Mesodermal cell (in vitro differentiated cells): ENCODE data around the gene C9orf43.
A peak's percentile ranks its signal among the peaks of the same experiment; 100 is the strongest.
"Not testable (repeated sequence)": the region's sequence is repeated elsewhere in the genome, so short reads cannot be mapped to it uniquely, and the experiment has no call there.

ENCODE experiments used
- H3K27ac ChIP-seq: 2 replicates; pipeline ENCODE4 v1.7.0; 2013; ENCODE audit warnings: mild to moderate bottlenecking, low read depth, low read length, moderate library complexity; ENCODE audit not compliant: severe bottlenecking
- H3K36me3 ChIP-seq: 2 replicates; pipeline ENCODE4 v1.7.1; 2013; ENCODE audit warnings: mild to moderate bottlenecking, low read length, moderate library complexity; ENCODE audit not compliant: control insufficient read depth, insufficient read depth
- H3K4me1 ChIP-seq: one replicate; pipeline ENCODE4 v1.7.1; 2013; ENCODE audit warnings: mild to moderate bottlenecking, low read length; ENCODE audit not compliant: insufficient read depth, control insufficient read depth, poor library complexity, severe bottlenecking
- H3K4me3 ChIP-seq: 2 replicates; pipeline ENCODE4 v1.7.0; 2013; ENCODE audit warnings: low read length, control low read depth, mild to moderate bottlenecking; ENCODE audit not compliant: insufficient read depth, poor library complexity, severe bottlenecking; ENCODE audit errors: extremely low read depth
- H3K9me3 ChIP-seq: 2 replicates; pipeline ENCODE4 v1.7.1; 2013; ENCODE audit warnings: mild to moderate bottlenecking, low read length, moderate library complexity; ENCODE audit not compliant: control insufficient read depth
- WGBS, 2 experiments: methylation state at CpG; one replicate each; pipeline ENCODE4 v1.1.5; 2013; ENCODE audit warnings: missing lambda C conversion rate in 2 of 2; ENCODE audit not compliant: insufficient coverage in 2 of 2; 5-methylcytosine and 5-hydroxymethylcytosine counted together

Gene C9orf43

DNA sequence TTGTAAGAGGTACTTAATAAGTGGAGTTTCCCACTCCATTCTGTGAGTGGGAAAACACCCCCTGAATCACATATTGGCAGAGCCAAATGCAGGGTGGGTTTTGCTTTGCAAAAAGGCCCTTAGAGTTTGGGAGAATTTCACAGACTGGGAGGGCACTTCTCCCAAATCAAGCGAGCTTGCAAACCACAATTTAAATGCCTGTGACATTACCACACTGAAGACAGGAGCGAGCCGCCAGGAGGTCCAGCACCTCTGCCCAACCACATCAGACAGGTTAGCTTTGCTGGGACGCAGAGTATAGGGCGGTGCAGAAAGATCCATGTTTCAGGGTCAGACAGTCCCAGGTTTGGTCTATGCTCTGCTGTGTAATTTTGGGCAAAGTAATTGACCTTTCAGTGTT, 11.8 kb upstream of the C9orf43 start:
- Histone ChIP-seq H3K4me1 (peaks cover 41% of the 10 kb centered on the region), H3K9me3 (no peaks in the 10 kb centered on the region), H3K36me3 (peaks cover 6% of the 10 kb centered on the region), H3K4me3 (no peak overlapping the region), H3K27ac (peak overlapping the region; percentile 81)
- whole genome bisulfite sequencing, 2 experiments = 94 to 100% methylated on average over 4 to 5 of the region's 5 CpGs

DNA sequence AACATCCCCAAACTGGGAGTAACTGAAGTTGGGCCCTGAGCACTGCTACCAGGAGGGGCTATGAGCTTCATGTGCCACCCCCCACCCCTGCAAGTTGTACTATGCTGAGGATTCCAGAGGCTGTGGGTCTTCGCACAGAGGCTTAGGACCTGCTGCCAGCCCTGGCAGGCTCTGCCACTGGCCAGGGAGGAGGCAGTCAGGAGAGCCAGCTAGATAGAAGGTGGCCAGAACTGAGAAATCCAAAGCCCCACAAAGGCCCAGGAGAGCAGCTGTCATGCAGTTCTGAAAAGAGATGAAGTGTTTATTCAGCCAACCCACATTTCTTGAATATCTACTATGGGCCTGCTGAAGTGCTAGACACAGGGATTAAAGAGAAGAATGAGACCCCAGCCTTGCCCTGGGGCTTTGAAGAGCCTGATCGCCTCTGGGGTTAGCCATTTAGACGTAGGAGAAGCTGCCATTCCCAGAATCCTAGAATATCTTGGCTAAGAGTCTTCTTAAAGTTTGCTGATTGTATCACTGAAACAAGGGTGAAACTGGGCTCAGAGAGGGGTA, 10.8 kb upstream of the C9orf43 start:
- peaks cover 41% of the 10 kb centered on the region for H3K4me1 ChIP-seq
- 83 to 100% methylated on average over 1 to 3 of the region's 3 CpGs for WGBS, 2 experiments
- H3K9me3 ChIP-seq = no peaks in the 10 kb centered on the region
- H3K36me3 ChIP-seq = peaks cover 6% of the 10 kb centered on the region
- H3K4me3 ChIP-seq = peak overlapping the region; percentile 90
- H3K27ac ChIP-seq = no peak overlapping the region

GRCh38 chr9:113401027-113401792, 9.3 kb upstream of the C9orf43 start, which contains the start of gene ALAD:
Gene ALAD (minus strand): TSS chr9:113401284. CDS start chr9:113393559, 7,725 bp downstream.
- 0 to 3% methylated on average over 40 to 49 of the region's 50 CpGs for WGBS, 2 experiments
- Histone ChIP-seq H3K9me3 (no peaks in the 10 kb centered on the region), H3K27ac (no peak within 1 kb of the TSS), H3K4me3 (peak within 1 kb of the TSS; percentile 90), H3K4me1 (peaks cover 41% of the 10 kb centered on the region), H3K36me3 (no peaks in the 10 kb centered on the region)

DNA sequence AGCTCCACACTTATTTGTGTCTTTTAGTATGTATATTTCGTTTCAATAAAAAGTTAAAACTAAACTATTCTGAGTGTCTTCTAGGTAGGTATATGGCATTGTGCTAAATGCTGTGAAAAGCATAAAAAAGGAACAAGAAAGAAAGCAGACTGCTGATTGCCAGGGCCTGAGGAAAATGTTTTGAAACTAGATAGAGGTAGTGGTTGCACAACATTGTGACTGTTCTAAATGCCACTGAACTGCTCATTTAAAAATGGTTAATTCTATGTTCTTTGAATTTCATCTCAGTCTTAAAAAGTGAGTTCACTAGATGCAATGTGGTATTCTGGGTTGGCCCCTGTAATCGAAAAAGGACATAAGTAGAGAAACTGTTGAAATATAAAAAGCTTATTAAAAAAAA, 6.9 kb upstream of the C9orf43 start:
- Histone ChIP-seq H3K4me3 (no peak overlapping the region), H3K27ac (no peak overlapping the region), H3K4me1 (peaks cover 18% of the 10 kb centered on the region), H3K9me3 (no peaks in the 10 kb centered on the region), H3K36me3 (peaks cover 18% of the 10 kb centered on the region)
- WGBS, 2 experiments = 67 to 100% methylated on average over 1 of the region's 2 CpGs

DNA sequence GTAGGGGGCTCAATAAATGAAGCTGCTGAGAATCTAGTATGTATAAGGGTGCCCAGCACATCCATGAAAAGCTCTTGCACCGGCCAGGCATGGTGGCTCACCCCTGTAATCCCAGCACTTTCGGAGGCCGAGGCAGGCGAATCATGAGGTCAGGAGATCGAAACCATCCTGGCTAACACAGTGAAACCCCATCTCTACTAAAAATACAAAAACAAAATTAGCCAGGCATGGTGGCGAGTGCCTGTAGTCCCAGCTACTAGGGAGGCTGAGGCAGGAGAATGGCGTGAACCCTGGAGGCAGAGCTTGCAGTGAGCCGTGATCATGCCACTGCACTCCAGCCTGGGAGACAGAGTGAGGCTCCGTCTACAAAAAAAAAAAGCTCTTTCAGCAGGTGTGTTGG, 4.2 kb upstream of the C9orf43 start:
- not testable (repeated sequence) for H3K4me1 ChIP-seq, H3K4me3 ChIP-seq, H3K9me3 ChIP-seq, H3K27ac ChIP-seq
- 96 to 100% methylated on average over 1 to 5 of the region's 9 CpGs for WGBS, 2 experiments
- H3K36me3 ChIP-seq = peaks cover 26% of the 10 kb centered on the region

DNA sequence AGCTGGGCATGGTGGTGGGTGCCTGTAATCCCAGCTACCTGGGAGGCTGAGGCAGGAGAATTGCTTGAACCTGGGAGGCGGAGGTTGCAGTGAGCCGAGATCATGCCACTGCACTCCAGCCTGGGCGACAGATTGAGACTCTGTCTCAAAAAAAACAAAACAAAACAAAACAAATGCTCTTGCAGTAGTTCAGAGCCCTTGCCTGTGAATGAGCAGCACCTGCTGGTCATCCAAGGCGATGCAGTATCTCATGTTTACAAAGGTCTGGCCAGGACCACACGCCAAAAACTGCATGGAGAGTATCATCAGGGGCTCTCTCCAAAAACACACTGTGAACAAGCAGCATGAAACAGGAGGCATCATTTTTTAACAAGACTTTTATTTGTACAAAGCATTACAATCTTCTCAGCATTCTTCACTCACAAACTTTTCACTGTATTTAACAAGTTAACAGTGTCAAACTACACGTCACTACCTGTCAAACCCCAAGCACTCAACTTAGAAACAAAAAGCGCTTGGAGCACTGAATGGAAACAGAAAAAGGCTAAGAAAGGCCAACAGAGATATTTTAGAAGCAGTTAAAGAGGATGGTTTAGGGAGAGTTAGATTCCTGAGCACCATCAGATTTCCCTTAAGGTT, 3.6 kb upstream of the C9orf43 start:
- not testable (repeated sequence) for H3K27ac ChIP-seq, H3K4me1 ChIP-seq, H3K4me3 ChIP-seq, H3K9me3 ChIP-seq
- WGBS, 2 experiments = 50 to 70% methylated on average over 3 to 4 of the region's 7 CpGs
- H3K36me3 ChIP-seq = peaks cover 26% of the 10 kb centered on the region

GRCh38 chr9:113409481-113409880, 1.1 kb upstream of the C9orf43 start:
- Histone ChIP-seq H3K27ac (peak overlapping the region; percentile 97), H3K4me3 (peak overlapping the region; percentile 95), H3K36me3 (peaks cover 26% of the 10 kb centered on the region), H3K9me3 (no peaks in the 10 kb centered on the region), H3K4me1 (no peaks in the 10 kb centered on the region)
- 47 to 59% methylated on average over 8 to 9 of the region's 10 CpGs for WGBS, 2 experiments

GRCh38 chr9:113409883-113410206, 702 bp upstream of the C9orf43 start:
- WGBS, 2 experiments = 0 to 1% methylated on average over 19 to 20 of the region's 20 CpGs
- H3K4me3 ChIP-seq = peak overlapping the region; percentile 95
- peak overlapping the region; percentile 97 for H3K27ac ChIP-seq
- H3K4me1 ChIP-seq = no peaks in the 10 kb centered on the region
- no peaks in the 10 kb centered on the region for H3K9me3 ChIP-seq
- H3K36me3 ChIP-seq = peaks cover 26% of the 10 kb centered on the region

GRCh38 chr9:113416149-113416721, 5.7 kb downstream of the C9orf43 start:
- Histone ChIP-seq H3K4me3 (no peak overlapping the region), H3K9me3 (no peaks in the 10 kb centered on the region), H3K4me1 (no peaks in the 10 kb centered on the region), H3K36me3 (no peaks in the 10 kb centered on the region), H3K27ac (no peak overlapping the region)
- WGBS, 2 experiments = 70 to 74% methylated on average over 2 to 3 of the region's 3 CpGs

GRCh38 chr9:113417370-113417769, 6.8 kb downstream of the C9orf43 start:
- H3K4me1 ChIP-seq = no peaks in the 10 kb centered on the region
- no peaks in the 10 kb centered on the region for H3K36me3 ChIP-seq
- WGBS, 2 experiments = 91 to 100% methylated on average over 3 of the region's 4 CpGs
- H3K4me3 ChIP-seq = no peak overlapping the region
- H3K27ac ChIP-seq = no peak overlapping the region
- no peaks in the 10 kb centered on the region for H3K9me3 ChIP-seq
